Measurements from ENCODE around the gene ADAM12.
"Not testable (repeated sequence)": the region's sequence is repeated elsewhere in the genome, so short reads cannot be mapped to it uniquely, and the experiment has no call there.

Gene ADAM12

GRCh38 chr10:126205486-126206205 lies 182.6 kb downstream of the ADAM12 start:
- no peak for DNase-seq

DNA sequence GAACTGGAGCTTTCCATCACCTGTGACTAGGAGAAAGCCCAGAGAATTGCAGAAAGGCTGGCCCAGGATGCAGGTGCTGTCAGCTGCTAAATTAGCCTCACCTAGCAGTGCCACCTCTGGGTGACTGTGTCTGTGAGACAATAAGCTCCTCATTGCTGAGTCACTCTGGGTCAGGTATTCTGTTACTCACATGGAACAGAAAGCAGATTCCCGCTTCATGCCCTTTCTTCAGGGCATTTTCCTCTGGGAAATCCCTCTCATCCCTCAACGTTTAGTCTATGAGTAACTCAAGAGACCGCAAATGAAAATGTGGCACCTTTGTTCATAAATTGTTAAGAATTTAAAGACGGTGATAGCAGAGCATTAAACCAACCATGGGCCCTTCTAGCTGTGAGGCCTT lies 184.0 kb downstream of the ADAM12 start:
- no peak for DNase-seq

- no peak for DNase-seq
Measured at GRCh38 chr10:126203746-126204145, 184.5 kb downstream of the ADAM12 start.

- DNase-seq: no peak
Measured at GRCh38 chr10:126201603-126202002, 186.7 kb downstream of the ADAM12 start.

- no peak for DNase-seq
Measured at GRCh38 chr10:126199221-126199998, 188.9 kb downstream of the ADAM12 start.

DNA sequence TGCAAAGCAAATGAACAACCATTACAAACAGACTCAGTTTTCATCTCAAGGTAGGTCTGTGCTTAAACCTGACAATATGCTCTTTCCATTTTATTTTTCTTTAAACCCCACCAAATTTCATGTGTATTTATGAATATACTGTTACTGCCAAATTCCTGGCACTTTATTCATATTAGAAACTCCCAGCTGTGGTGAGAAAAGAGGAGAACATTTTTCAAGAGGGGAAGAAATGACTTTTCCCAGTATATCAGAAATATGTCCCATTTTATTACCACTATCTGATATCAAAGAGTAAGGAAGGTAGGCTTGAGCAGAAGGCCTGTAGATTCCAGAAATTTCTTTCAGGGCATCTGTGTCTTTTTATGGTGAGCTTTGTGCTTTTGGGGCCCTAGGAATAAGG lies 189.6 kb downstream of the ADAM12 start:
- no peak for DNase-seq

- DNase-seq: no peak
Measured at GRCh38 chr10:126197036-126197543, 191.2 kb downstream of the ADAM12 start.

DNA sequence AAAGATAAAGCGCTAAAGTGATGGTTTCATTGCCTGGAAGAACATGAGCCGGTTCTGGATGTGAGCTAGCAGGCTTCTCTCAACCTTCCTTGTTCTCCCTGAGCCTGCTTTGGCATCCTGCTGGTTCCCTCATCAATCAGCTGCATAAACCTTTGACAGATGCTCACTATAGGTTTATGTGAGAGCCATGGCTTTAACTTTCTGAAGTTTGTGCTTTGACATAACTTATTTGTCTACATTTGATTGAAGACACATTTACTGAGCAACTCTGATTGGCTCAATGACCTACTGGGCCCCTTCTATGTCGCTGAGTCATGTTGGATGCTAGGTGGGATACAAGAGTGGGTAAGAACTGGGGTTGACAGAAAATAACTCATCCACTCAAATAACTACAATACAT lies 192.0 kb downstream of the ADAM12 start:
- no peak for DNase-seq

- DNase-seq: no peak
Measured at GRCh38 chr10:126191192-126191591, 197.1 kb downstream of the ADAM12 start.

GRCh38 chr10:126188679-126189200 lies 199.5 kb downstream of the ADAM12 start:
- no peak for DNase-seq

- DNase-seq: no peak
Measured at GRCh38 chr10:126187399-126187798, 200.9 kb downstream of the ADAM12 start.

DNA sequence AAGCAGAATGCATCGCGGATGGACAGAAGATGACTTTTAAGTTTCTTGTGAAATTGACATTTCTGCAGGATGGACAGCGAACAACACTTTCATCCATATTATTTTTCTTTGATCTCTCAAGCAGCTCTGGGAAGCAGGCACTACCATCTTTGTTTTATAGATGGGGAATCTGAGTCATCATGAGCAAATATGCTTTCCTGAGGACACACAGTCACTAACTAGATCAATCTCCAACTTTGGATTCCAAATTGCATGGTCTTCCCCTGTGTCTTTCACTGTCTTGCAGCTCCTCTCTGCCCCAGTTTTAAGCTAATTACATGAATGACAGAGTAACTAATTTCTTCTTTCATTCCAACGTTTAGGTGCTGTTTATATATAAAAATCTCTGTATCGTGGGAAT lies 201.5 kb downstream of the ADAM12 start:
- DNase-seq: no peak

DNA sequence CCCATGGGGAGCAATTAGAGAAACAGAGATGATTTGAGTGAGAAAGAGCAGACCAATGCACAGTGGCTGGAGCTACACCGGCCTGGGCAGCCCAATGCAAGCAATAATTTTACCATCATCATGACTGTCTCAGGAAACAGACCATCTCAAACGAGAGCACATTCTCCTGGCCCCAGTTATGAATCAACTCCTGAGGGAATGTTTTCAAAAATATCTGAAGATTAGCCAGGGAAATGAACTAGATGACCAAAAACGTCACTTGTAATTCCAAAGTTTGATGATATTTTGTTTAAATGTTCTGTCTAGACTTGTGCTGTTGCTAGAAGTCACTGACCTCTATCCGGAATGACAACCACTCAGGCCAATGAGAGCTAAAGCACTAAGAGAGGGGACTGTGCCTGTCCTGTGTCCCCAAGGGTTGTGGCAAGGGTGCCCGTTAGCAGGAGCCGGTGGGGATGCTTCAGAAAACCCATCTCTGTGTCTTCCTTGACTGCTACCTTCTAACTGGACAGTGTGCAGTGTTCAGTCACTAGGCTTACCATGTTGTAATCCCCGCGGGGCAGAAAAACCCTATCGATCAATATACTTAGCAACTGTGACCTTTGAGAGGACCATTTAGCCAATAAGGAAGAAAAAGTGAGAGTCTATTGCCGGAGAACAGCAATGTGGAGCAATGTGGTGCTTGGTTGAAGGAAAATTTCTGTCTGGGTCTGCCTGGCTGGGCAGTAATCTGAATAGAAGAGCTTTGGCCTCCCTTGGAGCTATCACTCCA lies 202.4 kb downstream of the ADAM12 start:
- DNase-seq: no peak

DNA sequence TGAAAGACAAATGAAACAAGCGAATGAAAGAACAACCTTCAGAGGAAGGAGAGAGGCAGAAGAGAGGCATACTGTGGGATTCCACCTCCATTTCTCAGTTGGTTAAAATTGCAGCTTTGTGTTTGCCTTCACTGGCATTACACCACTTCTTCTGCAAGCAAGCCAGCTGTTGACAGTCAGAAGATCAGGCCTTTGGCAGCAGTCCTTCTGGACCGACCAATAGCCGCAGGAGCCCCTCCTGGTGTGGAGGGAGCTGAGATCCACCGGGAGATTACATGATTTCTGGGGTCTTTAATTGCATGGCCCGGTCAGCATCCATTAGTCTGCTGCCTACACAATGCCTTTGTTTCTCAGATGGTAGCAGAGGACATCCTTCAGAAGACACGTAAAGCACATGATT lies 206.7 kb downstream of the ADAM12 start:
- no peak for DNase-seq

DNA sequence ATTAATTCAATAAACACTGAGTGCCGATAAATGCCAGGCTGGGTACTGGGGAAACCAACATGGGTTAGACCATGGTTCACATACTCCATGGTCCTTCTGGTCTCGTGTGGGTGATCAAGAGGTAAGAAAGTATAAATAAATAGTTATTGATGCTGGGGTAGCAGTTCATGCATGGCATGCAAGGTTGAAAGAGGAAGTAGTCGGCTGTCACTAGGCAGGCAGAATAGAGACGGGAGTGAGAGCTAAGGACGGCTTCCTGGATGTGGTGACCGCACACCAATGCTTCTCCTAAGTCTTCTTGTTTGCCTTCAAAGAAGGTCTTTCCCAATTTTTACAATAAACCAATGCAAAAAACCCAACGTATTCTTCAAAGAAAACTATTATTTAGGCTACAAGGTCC lies 208.6 kb downstream of the ADAM12 start:
- no peak for DNase-seq

- DNase-seq: no peak
Measured at GRCh38 chr10:126177417-126178030, 210.8 kb downstream of the ADAM12 start.

GRCh38 chr10:126175641-126176262 lies 212.5 kb downstream of the ADAM12 start:
- DNase-seq: no peak

DNA sequence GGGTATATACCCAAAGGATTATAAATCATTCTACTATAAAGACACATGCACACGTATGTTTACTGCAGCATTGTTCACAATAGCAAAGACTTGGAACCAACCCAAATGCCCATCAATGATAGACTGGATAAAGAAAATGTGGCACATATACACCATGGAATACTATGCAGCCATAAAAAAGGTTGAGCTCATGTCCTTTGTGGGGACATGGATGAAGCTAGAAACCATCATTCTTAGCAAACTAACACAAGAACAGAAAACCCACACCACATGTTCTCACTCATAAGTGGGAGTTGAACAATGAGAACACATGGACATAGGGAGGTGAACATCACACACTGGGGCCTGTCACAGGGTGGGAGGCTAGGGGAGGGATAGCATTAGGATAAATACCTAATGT lies 215.5 kb downstream of the ADAM12 start:
- not testable (repeated sequence) for DNase-seq

GRCh38 chr10:126171555-126171954 lies 216.7 kb downstream of the ADAM12 start:
- no peak for DNase-seq

DNA sequence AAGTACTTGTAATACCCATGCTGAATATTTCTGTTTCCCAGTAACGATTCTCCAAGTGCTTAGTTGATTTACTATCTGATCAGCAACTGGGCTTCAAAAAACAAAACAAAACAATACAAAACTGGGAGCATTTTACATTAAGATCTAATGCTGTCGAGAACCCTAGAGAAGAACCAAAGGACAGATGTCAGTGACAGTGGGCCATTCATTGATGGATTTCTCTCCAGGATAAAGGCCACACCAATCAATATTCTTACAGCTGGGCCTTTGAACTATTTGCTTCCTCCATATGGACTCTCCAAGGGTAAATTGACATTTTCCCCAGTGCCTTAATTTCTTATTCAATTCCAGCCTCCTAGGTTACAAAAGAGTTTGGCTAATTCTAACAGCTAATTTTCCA lies 217.5 kb downstream of the ADAM12 start:
- no peak for DNase-seq

DNA sequence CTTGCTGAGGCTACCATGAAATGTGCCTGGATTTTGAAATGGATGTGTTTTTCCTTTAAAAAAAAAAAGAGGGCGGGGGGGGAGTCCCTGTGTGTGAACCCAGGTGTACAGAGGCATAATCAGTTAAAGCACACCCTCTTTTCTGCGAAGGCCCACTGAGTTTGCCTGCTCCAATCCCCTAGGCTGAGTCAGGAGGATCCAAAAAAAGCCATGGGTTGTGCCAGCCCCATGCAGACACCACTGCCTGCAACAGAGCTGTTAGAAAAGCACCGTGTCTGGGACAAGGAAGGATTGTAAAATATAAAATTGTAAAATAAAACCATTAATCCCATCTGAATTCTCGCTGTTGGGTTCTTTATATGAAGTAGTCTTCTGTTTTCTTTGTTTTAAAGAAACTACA lies 217.9 kb downstream of the ADAM12 start:
- no peak for DNase-seq

GRCh38 chr10:126169899-126170298 lies 218.4 kb downstream of the ADAM12 start:
- no peak for DNase-seq

Measured in CD4-positive, alpha-beta T cell treated with Interleukin-10 for 1 hour (primary cell).